HFFc6 (cell line): Measurements from ENCODE around the gene PNLDC1. TPM values are rescaled to one million over a fixed set of nuclear protein-coding genes. Genes with fewer than 3 reads are reported as not detected.
"Not testable (repeated sequence)": the region's sequence is repeated elsewhere in the genome, so short reads cannot be mapped to it uniquely, and the experiment has no call there.

Experiments
- DNase-seq: peaks from one replicate; pipeline ENCODE4 v3.0.0-alpha.2; 2018
- H3K27ac Mint-ChIP-seq: 2 replicates; pipeline ENCODE4 v1.8.0; 2020; ENCODE audit warnings: mild to moderate bottlenecking, mixed read lengths
- H3K27me3 Mint-ChIP-seq: 2 replicates; pipeline ENCODE4 v1.8.0; 2021; ENCODE audit warnings: mild to moderate bottlenecking, moderate library complexity, mixed read lengths; ENCODE audit not compliant: insufficient read depth
- H3K36me3 Mint-ChIP-seq: 2 replicates; pipeline ENCODE4 v1.8.0; 2021; ENCODE audit warnings: low read depth, mixed read lengths
- H3K4me1 Mint-ChIP-seq: 2 replicates; pipeline ENCODE4 v1.8.0; 2020; ENCODE audit warnings: low read depth, mixed read lengths
- H3K4me3 Mint-ChIP-seq: 2 replicates; pipeline ENCODE4 v1.8.0; 2020; ENCODE audit warnings: mild to moderate bottlenecking, moderate library complexity, mixed read lengths
- H3K9me3 Mint-ChIP-seq: 2 replicates; pipeline ENCODE4 v1.8.0; 2020; ENCODE audit warnings: mild to moderate bottlenecking, mixed read lengths
- total RNA-seq, 6 experiments: library from RNA; stranded (reverse); fragmentation: NEBNext Ultra II Directional; extraction: Animal tissue kit (Norgen Biotek cat#: 25700); gene quantifications; 2 replicates in 1 of 6; 3 replicates in 5 of 6; pipeline ENCODE4 v1.2.3, GENCODE V29; 2021
- TF ChIP-seq, protein P1 (sequence below): fragments of 200-600 bp; sonication (generic); IDR thresholded peaks from 2 replicates; pipeline ENCODE4 v1.5.0; 2021; ENCODE audit warnings: antibody characterized with exemption, mild to moderate bottlenecking

PNLDC1 gene
- total RNA-seq, 6 experiments from 2014 or later, result not detected

DNA sequence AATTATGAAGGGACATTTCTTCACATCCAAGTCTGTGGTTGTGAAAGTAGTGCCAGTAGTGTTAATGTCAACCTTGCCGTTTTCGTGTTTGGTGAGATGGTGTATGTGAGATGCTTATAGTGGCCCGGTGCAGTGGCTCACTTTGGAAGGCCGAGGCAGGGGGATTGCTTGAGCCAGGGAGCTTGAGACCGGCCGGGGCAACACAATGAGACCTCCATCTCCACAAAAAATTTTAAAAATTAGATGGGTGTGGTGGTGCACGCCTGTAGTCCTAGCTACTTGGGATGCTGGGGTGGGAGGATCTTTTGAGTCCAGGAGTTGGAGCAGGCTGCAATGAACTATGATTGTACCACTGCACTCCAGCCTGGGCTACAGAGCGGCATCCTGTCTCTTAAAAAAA is 37.4 kb downstream of the PNLDC1 start:
- H3K4me3 Mint-ChIP-seq, result no peak overlapping the region
- DNase-seq, result no peak
- H3K27me3 Mint-ChIP-seq, result peaks cover 4% of the 10 kb centered on the region; the same call in 1 of the 2 replicates
- peaks cover 33% of the 10 kb centered on the region for H3K4me1 Mint-ChIP-seq
- H3K27ac Mint-ChIP-seq, result no peak overlapping the region
- TF ChIP-seq, protein P1, sequence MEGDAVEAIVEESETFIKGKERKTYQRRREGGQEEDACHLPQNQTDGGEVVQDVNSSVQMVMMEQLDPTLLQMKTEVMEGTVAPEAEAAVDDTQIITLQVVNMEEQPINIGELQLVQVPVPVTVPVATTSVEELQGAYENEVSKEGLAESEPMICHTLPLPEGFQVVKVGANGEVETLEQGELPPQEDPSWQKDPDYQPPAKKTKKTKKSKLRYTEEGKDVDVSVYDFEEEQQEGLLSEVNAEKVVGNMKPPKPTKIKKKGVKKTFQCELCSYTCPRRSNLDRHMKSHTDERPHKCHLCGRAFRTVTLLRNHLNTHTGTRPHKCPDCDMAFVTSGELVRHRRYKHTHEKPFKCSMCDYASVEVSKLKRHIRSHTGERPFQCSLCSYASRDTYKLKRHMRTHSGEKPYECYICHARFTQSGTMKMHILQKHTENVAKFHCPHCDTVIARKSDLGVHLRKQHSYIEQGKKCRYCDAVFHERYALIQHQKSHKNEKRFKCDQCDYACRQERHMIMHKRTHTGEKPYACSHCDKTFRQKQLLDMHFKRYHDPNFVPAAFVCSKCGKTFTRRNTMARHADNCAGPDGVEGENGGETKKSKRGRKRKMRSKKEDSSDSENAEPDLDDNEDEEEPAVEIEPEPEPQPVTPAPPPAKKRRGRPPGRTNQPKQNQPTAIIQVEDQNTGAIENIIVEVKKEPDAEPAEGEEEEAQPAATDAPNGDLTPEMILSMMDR, result no peak
- no peaks in the 10 kb centered on the region for H3K9me3 Mint-ChIP-seq
- H3K36me3 Mint-ChIP-seq, result no peaks in the 10 kb centered on the region

DNA sequence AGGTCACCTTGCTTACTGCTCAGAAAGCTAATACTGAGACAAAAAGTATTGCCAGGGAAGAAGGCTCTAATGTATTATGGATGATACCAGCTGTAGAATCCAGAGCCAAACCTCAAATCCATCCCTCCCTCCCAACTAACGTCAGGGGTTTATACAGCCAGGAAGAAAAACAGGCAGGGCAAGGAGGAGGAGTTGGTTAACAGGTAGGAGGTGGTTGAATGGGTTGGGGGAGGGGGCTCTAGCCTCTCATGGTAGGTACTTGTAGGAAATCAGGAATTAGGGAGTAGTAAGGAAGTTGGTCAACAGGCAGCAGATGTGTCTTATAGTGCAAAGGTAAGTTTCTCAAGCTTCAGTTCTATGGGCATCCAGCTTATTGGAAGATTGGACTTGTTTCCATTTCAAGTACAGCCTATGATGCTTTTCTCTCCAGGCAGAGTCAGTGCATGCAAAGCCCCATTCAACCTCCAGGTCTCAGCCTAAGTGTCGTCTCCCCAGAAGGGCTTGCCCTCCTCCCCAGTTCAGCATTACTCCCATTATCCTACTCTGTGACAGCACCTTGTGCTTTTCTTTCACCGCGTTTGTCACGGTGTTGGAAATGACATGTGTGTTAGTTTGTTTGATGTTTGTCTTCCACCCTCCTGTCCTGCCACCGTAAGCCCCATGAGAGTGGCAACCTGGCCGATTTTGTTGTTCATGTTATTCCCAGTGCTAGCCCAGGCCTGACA is 38.1 kb downstream of the PNLDC1 start:
- no peaks in the 10 kb centered on the region for H3K9me3 Mint-ChIP-seq
- DNase-seq, result no peak
- H3K4me3 Mint-ChIP-seq, result no peak overlapping the region
- peaks cover 26% of the 10 kb centered on the region for H3K4me1 Mint-ChIP-seq
- no peaks in the 10 kb centered on the region for H3K36me3 Mint-ChIP-seq
- peaks cover 4% of the 10 kb centered on the region; the same call in 1 of the 2 replicates for H3K27me3 Mint-ChIP-seq
- TF ChIP-seq, protein P1, result no peak
- H3K27ac Mint-ChIP-seq, result no peak overlapping the region

DNA sequence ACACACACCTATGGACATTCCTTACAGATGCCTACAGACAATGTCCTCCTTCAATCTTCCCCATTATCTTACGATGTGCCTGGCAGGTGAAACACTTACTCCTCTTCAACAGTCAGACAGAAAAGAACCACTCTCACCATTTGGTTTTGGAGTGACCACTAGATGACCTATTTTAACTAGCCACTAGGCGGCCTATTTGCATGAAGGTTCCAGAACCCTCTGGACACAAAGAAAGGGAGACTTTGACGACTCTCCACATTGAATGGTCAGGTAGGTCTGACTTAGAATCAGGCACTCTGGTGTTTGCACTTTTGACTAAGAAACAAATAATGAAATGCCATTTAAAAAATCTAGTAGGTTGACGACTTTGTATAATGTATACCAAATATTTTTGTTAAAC is 42.0 kb downstream of the PNLDC1 start:
- peak; percentile 23 for DNase-seq
- Mint-ChIP-seq H3K4me1 (peaks cover 18% of the 10 kb centered on the region), H3K36me3 (no peaks in the 10 kb centered on the region), H3K27me3 (peaks cover 4% of the 10 kb centered on the region), H3K9me3 (no peaks in the 10 kb centered on the region), H3K27ac (no peak overlapping the region), H3K4me3 (no peak overlapping the region)
- TF ChIP-seq, protein P1, result peak; percentile 74

DNA sequence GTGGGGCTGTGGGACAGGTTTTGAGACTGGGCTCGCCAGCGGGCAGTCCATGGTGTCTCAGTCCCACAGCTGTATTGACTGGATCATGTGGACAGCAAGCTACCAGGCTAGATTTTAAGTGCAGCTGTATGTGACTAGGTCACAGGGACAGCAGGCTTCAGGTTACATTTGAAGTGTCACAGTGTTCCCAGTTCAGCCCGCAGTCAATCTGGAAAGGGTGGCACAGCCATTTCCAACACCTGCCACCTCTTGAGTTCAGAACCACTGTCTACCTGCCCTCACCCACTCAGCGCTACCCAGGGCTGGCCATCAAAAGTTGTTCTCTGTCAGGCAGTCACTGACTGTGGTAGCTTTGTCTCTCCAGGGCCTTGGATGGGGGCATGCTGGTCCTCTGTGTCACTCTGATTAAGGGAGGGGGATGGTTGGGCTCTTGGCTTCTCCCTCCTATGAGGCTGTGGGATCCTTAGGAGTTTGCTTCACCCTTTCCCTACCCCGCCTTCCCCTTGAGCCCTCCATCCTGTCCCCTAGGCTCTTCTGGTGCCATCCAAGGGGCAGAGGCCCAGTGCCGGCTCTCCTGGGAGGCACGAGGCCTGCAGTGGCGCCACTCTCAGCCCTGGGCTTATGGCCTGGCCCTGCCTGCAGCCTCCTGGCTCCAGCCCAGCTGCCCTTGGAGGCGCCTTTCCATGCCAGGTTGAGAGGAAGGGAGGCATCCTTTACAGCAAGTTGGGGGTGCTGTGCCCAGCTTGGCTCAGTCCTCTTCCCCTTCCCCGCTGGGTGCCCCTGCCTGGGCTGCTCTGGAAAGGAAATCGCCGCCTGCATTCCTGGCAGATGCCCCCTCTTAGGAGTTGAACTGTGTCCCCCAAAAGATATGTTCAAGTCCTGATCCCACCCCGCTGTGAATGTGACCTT is 44.9 kb downstream of the PNLDC1 start:
- Mint-ChIP-seq H3K27ac (no peak overlapping the region), H3K27me3 (no peaks in the 10 kb centered on the region; the same call in none of the 2 replicates), H3K9me3 (peaks cover 15% of the 10 kb centered on the region), H3K36me3 (peaks cover 6% of the 10 kb centered on the region), H3K4me3 (no peak overlapping the region), H3K4me1 (no peaks in the 10 kb centered on the region)
- TF ChIP-seq, protein P1, result no peak
- DNase-seq, result no peak

DNA sequence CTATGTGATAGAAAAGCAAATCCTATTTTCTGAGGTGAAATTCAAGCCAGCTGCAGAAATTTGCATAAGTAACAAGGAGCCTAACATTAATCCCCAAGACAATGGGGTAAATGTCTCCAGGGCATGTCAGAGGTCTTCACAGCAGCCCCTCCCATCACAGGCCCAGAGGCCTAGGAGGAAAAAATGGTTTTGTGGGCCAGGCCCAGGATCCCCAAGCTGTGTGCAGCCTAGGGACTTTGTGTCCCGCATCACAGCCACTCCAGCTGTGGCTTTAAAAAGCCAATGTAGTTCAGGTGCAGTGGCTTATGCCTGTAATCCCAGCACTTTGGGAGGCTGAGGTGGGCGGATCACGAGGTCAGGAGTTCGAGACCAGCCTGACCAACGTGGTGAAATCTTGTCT is 48.5 kb downstream of the PNLDC1 start:
- H3K4me3 Mint-ChIP-seq, H3K27me3 Mint-ChIP-seq: not testable (repeated sequence)

DNA sequence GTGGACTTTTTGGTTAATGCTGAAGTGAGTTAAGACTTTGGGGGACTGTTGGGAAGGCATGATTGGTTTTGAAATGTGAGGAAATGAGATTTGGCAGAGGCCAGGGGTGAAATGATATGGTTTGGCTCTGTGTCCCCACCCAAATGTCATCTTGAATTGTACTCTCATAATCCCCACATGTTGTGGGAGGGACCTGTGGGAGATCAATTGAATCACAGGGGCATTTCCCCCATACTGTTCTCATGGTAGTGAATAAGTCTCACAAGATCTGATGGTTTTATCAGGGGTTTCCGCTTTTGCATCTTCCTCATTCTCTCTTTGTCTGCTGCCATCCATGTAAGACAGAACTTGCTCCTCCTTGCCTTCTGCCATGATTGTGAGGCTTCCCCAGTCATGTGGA is 49.8 kb downstream of the PNLDC1 start:
- not testable (repeated sequence) for H3K36me3 Mint-ChIP-seq, DNase-seq, H3K27me3 Mint-ChIP-seq, H3K4me1 Mint-ChIP-seq, H3K27ac Mint-ChIP-seq, H3K4me3 Mint-ChIP-seq
- peaks cover 15% of the 10 kb centered on the region for H3K9me3 Mint-ChIP-seq

More for the DNA sequence above, 48.5 kb downstream of the PNLDC1 start:
- H3K4me1 Mint-ChIP-seq, H3K27ac Mint-ChIP-seq, DNase-seq, H3K36me3 Mint-ChIP-seq: not testable (repeated sequence)
- peaks cover 15% of the 10 kb centered on the region for H3K9me3 Mint-ChIP-seq
